Endothelial cell (in vitro differentiated cells): Measurements from ENCODE around the gene PAPOLA. TPM values are rescaled to one million over a fixed set of nuclear protein-coding genes. Genes with fewer than 3 reads are reported as not detected.
A peak's percentile ranks its signal among the peaks of the same experiment; 100 is the strongest.
"Not testable (repeated sequence)": the region's sequence is repeated elsewhere in the genome, so short reads cannot be mapped to it uniquely, and the experiment has no call there.

Source experiments
- DNase-seq: peaks from one replicate; pipeline ENCODE4 v3.0.0; 2021; ENCODE audit warnings: low spot score
- H3K27ac Mint-ChIP-seq: one replicate; pipeline ENCODE4 v1.8.0; 2021; ENCODE audit warnings: mixed read lengths, inconsistent platforms; ENCODE audit not compliant: unreplicated experiment
- H3K27me3 Mint-ChIP-seq: one replicate; pipeline ENCODE4 v1.8.0; 2021; ENCODE audit warnings: mild to moderate bottlenecking, moderate library complexity, mixed read lengths, inconsistent platforms; ENCODE audit not compliant: unreplicated experiment
- H3K36me3 Mint-ChIP-seq: one replicate; pipeline ENCODE4 v1.8.0; 2021; ENCODE audit warnings: mild to moderate bottlenecking, low read depth, mixed read lengths, inconsistent platforms; ENCODE audit not compliant: unreplicated experiment
- H3K4me1 Mint-ChIP-seq: one replicate; pipeline ENCODE4 v1.8.0; 2021; ENCODE audit warnings: mild to moderate bottlenecking, mixed read lengths, inconsistent platforms; ENCODE audit not compliant: unreplicated experiment
- H3K4me3 Mint-ChIP-seq: one replicate; pipeline ENCODE4 v1.8.0; 2021; ENCODE audit warnings: mild to moderate bottlenecking, mixed read lengths, inconsistent platforms; ENCODE audit not compliant: unreplicated experiment
- H3K9me3 Mint-ChIP-seq: one replicate; pipeline ENCODE4 v1.8.0; 2021; ENCODE audit warnings: mixed read lengths, inconsistent platforms; ENCODE audit not compliant: unreplicated experiment
- total RNA-seq: library from RNA; stranded (reverse); fragmentation: NEBNext Ultra II Directional; extraction: Animal tissue kit (Norgen Biotek cat#: 25700); gene quantifications from one replicate; pipeline ENCODE4 v1.2.1, GENCODE V29; 2021; ENCODE audit not compliant: unreplicated experiment
- TF ChIP-seq, protein P1 (sequence below): fragments of 200-600 bp; sonication (generic); IDR thresholded peaks from one replicate; pipeline ENCODE4 v1.5.0; 2021; ENCODE audit warnings: antibody characterized with exemption; ENCODE audit not compliant: unreplicated experiment

The PAPOLA gene
- total RNA-seq, 1 donor from 2014 or later: 161 TPM

DNA sequence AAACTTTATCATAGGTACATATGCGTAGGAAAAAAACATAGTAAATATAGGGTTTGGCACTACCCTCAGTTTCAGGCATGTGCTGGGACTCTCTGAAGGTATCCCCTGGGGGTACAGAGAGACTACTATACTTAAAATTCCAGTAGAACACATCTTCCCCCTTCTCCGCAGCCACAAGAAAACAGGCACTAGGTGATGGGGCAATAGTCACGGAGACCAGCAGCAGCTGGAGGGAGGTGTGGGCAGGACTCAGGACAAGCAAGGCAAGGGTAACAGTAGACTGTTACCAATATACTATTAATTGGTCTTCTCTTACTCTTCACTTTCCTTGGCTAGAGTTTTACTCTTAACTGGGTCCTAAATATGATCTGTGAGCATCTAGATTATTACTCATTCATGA lies 4.6 kb upstream of the PAPOLA start:
- Mint-ChIP-seq H3K9me3 (no peaks in the 10 kb centered on the region), H3K36me3 (no peaks in the 10 kb centered on the region), H3K4me3 (no peak overlapping the region), H3K27me3 (peaks cover 10% of the 10 kb centered on the region), H3K4me1 (peaks cover 5% of the 10 kb centered on the region), H3K27ac (no peak overlapping the region)
- no peak for DNase-seq
- TF ChIP-seq, protein P1, sequence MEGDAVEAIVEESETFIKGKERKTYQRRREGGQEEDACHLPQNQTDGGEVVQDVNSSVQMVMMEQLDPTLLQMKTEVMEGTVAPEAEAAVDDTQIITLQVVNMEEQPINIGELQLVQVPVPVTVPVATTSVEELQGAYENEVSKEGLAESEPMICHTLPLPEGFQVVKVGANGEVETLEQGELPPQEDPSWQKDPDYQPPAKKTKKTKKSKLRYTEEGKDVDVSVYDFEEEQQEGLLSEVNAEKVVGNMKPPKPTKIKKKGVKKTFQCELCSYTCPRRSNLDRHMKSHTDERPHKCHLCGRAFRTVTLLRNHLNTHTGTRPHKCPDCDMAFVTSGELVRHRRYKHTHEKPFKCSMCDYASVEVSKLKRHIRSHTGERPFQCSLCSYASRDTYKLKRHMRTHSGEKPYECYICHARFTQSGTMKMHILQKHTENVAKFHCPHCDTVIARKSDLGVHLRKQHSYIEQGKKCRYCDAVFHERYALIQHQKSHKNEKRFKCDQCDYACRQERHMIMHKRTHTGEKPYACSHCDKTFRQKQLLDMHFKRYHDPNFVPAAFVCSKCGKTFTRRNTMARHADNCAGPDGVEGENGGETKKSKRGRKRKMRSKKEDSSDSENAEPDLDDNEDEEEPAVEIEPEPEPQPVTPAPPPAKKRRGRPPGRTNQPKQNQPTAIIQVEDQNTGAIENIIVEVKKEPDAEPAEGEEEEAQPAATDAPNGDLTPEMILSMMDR: no peak

DNA sequence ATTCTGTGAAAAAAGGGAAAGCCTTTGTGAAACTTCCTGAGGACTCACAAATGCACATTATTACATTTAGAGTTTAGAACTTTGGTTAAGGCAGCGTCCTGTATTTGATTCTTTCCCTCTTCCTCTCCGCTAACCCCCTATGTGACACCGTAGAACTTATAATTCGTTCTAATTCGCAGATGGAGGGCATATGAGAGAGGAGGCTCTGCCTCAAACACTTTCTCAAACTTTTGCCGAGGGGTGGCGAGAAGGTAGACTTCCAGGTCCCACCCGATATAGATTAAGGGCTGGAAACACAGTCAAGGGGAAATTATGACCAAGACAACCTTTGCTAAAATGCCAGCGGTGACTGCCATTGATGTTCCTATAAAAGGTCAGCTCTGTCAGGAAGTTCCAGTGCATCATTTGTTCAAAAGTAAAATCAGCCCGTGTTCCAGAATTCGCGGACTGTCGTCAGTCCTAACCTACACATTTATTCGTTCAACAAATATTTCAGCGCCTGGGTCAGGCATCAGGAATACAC lies 904 bp upstream of the PAPOLA start:
- peak overlapping the region; percentile 99 for H3K27ac Mint-ChIP-seq

DNA sequence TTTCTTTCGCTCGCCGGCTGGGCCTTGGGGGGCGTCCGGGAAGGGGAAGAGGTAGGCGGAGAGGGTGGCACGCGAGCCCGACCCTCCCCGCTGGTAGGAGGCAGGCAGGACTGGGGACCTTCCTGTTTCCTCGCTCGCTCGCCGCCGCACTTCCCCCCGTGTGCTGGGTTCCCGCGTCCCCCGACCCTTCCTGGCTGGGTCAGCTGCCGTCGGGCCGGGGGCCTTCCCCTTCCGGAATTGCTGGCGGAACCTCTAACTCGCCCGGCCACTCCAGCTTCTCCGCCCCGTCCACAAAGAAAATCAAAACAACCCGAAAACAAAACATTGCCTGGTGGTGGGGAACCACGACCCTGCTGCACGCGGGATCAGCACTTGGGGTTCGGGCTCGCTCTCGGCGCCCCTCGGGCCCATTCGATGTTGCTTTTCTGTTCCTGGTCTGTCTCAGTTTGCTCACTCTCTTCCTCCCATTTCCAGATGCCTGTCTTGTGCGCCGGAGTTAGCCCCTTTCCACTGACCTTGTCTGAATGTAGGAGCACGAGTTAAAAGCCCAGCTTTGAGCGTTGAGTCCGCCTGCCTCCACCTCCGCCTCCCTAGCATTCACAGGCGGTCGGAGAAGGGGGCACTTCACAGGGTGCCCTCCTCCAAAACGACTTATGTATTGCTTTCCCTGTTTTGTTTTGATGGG lies 581 bp downstream of the PAPOLA start:
- Mint-ChIP-seq H3K36me3 (peaks cover 15% of the 10 kb centered on the region), H3K9me3 (no peaks in the 10 kb centered on the region), H3K27ac (peak overlapping the region; percentile 99), H3K4me1 (peaks cover 41% of the 10 kb centered on the region), H3K27me3 (peaks cover 15% of the 10 kb centered on the region), H3K4me3 (peak overlapping the region; percentile 98)
- DNase-seq: peak; percentile 77
- TF ChIP-seq, protein P1: no peak

More for the DNA sequence above, 904 bp upstream of the PAPOLA start:
- TF ChIP-seq, protein P1: no peak
- H3K36me3 Mint-ChIP-seq: peaks cover 14% of the 10 kb centered on the region
- peaks cover 15% of the 10 kb centered on the region for H3K27me3 Mint-ChIP-seq
- peaks cover 40% of the 10 kb centered on the region for H3K4me1 Mint-ChIP-seq
- no peaks in the 10 kb centered on the region for H3K9me3 Mint-ChIP-seq
- peak overlapping the region; percentile 98 for H3K4me3 Mint-ChIP-seq
- peak; percentile 7 for DNase-seq

DNA sequence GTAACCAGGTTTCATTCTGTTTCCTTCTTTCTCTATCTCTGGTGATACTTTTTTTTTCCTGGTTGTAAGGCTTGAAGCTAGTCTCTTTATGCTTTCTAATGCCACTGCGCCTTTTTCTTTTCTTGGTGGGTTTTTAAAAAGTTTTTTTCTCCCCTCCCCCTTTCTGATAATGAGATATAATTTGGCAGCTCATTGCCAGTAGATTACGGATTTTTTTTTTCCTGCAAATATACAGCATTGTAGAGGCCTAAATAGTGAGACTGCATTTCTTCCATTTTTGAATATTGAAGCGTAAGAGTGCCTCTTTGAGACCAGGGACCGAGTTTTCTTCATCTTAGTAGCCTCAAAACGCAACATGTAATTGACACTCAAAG lies 1.1 kb downstream of the PAPOLA start:
- Mint-ChIP-seq H3K9me3 (no peaks in the 10 kb centered on the region), H3K4me3 (peak overlapping the region; percentile 98), H3K27me3 (peaks cover 15% of the 10 kb centered on the region), H3K4me1 (peaks cover 43% of the 10 kb centered on the region), H3K36me3 (peaks cover 15% of the 10 kb centered on the region), H3K27ac (peak overlapping the region; percentile 99)
- TF ChIP-seq, protein P1: no peak
- DNase-seq: no peak

DNA sequence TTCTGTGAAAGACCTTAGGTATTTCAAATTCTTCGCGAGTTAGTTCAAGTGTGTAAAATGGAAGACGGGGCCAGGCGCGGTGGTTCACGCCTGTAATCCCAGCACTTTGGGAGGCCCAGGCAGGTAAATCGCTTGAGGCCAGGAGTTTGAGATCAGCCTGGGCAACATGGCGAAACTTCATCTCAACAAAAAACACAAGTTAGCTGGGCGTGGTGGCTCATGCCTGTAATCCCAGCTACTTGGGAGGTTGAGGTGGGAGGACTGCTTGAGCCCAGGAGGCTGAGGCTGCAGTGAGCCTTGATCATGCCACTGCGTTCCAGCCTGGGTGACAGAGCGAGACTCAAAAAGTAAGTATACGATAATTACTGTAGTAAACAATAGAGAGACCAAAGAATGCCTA lies 2.2 kb downstream of the PAPOLA start:
- Mint-ChIP-seq H3K27me3 (peaks cover 15% of the 10 kb centered on the region), H3K4me3 (peak overlapping the region; percentile 98), H3K27ac (peak overlapping the region; percentile 99), H3K4me1 (peaks cover 43% of the 10 kb centered on the region), H3K36me3 (peaks cover 15% of the 10 kb centered on the region)
- H3K9me3 Mint-ChIP-seq, DNase-seq: not testable (repeated sequence)
